ENCODE results near the gene SLCO2A1.

SLCO2A1 gene

DNA sequence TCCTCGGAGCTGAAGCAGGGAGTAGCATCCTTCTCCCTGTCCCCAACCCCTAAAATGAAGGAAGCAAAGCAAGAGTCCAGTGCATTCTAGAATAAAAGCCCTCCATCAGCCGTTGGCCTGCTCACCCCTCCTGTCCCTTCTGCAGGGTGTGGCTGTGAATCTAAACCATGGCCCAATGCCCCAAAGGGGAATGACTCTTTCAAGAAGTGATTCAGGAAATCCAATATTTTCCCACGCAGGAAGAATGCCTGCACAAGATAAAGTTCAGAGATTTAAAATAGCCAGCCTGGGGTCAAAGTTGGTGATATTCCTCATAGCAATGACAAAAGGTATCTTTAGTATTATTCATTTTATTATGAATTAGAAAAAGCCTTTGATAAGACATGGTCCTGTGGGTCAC lies 38.5 kb downstream of the SLCO2A1 start:
- ATAC-seq (ENCODE audit: low read depth): peak; percentile 19; the same call in 1 of the 3 replicates
- peaks cover 17% of the 10 kb centered on the region for H3K4me1 ChIP-seq (ENCODE audit: insufficient read depth, poor library complexity, severe bottlenecking)
- no peak overlapping the region for H3K27ac ChIP-seq (ENCODE audit: poor library complexity, severe bottlenecking)
- no peak for TF ChIP-seq CTCF (IDR thresholded peaks at IDR 0.05; ENCODE audit: poor library complexity, severe bottlenecking)
- no peaks in the 10 kb centered on the region for H3K27me3 ChIP-seq (ENCODE audit: insufficient read depth, poor library complexity, severe bottlenecking)
- DNase-seq (ENCODE audit: low spot score): no peak
- no peak overlapping the region for H3K4me3 ChIP-seq (ENCODE audit: severe bottlenecking)
- no peaks in the 10 kb centered on the region for H3K36me3 ChIP-seq (ENCODE audit: low read depth)
- H3K9me3 ChIP-seq (ENCODE audit: severe bottlenecking): no peaks in the 10 kb centered on the region

DNA sequence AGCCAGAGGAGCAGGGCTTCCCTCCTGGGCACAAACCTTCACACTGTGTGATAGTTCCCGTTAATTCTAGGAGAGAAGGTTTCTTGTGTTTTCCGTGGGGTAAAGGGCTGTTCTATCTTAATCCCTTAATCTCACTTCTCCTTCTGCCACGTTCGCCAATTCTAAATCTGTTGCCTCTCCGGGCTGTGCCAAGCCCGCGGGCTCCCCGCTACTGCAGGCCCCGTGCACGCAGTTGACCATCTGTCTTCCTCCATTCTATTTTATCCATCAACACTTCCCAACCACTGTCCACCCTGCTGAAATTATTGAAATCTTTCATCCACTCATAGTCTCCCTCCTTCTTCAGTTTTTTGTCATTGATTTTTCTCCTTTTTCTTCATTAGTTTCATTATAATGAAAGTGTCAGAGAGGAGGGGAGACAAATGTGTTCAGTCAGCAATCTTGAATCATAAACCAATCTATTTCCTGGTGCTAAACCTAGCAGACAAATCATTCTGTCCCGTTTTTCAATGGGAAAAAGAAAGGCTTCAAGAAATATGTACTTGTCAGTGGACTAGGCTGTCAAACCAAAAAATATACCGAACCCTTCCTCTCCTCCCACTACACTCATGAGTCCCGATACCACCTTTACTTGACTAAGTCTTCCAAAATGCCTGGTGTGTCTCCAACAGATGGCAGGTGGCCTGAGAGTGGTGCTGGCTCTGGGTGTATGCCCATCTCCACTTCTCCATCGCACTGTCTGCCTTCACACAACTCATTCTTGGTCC lies 39.6 kb downstream of the SLCO2A1 start:
- Histone ChIP-seq H3K9me3 (ENCODE audit: severe bottlenecking) (no peaks in the 10 kb centered on the region), H3K27me3 (ENCODE audit: insufficient read depth, poor library complexity, severe bottlenecking) (no peaks in the 10 kb centered on the region), H3K4me1 (ENCODE audit: insufficient read depth, poor library complexity, severe bottlenecking) (peaks cover 17% of the 10 kb centered on the region), H3K36me3 (ENCODE audit: low read depth) (no peaks in the 10 kb centered on the region), H3K4me3 (ENCODE audit: severe bottlenecking) (no peak overlapping the region), H3K27ac (ENCODE audit: poor library complexity, severe bottlenecking) (no peak overlapping the region)
- DNase-seq (ENCODE audit: low spot score) (no peak), ATAC-seq (ENCODE audit: low read depth) (no peak)
- no peak for TF ChIP-seq CTCF (IDR thresholded peaks at IDR 0.05; ENCODE audit: poor library complexity, severe bottlenecking)

DNA sequence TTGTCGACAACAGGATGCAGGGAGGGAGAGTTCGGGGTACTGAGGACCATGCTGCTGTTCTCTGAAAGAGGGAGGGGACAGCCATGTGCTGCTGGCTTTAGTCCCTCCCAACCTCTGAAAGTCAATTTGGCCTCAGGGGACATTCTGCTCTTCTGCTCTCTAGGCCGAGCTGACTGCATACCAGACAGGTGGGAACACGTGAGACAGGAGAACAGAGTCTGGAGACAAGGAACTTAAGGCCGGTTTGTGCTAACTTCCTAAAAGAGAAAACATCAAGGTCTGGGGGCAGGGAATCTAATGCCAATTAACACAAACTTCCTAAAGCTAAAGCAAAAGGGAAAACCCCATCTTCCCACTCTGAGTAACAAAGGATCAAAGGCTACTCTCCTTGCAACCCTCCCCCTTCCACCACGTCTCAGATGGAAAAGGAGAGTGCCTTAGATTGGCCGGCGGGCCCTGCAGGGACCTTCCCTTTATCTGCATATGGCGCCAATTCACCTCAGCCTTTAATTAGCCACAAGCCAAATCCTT lies 41.0 kb downstream of the SLCO2A1 start:
- Histone ChIP-seq H3K4me1 (ENCODE audit: insufficient read depth, poor library complexity, severe bottlenecking) (peaks cover 17% of the 10 kb centered on the region), H3K4me3 (ENCODE audit: severe bottlenecking) (no peak overlapping the region), H3K27ac (ENCODE audit: poor library complexity, severe bottlenecking) (no peak overlapping the region), H3K9me3 (ENCODE audit: severe bottlenecking) (no peaks in the 10 kb centered on the region), H3K36me3 (ENCODE audit: low read depth) (no peaks in the 10 kb centered on the region), H3K27me3 (ENCODE audit: insufficient read depth, poor library complexity, severe bottlenecking) (no peaks in the 10 kb centered on the region)
- ATAC-seq (ENCODE audit: low read depth) (peak; percentile 46), DNase-seq (ENCODE audit: low spot score) (no peak)
- TF ChIP-seq CTCF (IDR thresholded peaks at IDR 0.05; ENCODE audit: poor library complexity, severe bottlenecking): no peak

- H3K9me3 ChIP-seq (ENCODE audit: severe bottlenecking): no peaks in the 10 kb centered on the region
- DNase-seq (ENCODE audit: low spot score): no peak
- H3K27ac ChIP-seq (ENCODE audit: poor library complexity, severe bottlenecking): no peak overlapping the region
- no peak for TF ChIP-seq CTCF (IDR thresholded peaks at IDR 0.05; ENCODE audit: poor library complexity, severe bottlenecking)
- no peaks in the 10 kb centered on the region for H3K27me3 ChIP-seq (ENCODE audit: insufficient read depth, poor library complexity, severe bottlenecking)
- no peak; the same call in 2 of the 3 replicates for ATAC-seq (ENCODE audit: low read depth)
- H3K36me3 ChIP-seq (ENCODE audit: low read depth): no peaks in the 10 kb centered on the region
- peaks cover 17% of the 10 kb centered on the region for H3K4me1 ChIP-seq (ENCODE audit: insufficient read depth, poor library complexity, severe bottlenecking)
- no peak overlapping the region for H3K4me3 ChIP-seq (ENCODE audit: severe bottlenecking)
These were observed 41.7 kb downstream of the SLCO2A1 start for GRCh38 chr3:133987948-133988484.

DNA sequence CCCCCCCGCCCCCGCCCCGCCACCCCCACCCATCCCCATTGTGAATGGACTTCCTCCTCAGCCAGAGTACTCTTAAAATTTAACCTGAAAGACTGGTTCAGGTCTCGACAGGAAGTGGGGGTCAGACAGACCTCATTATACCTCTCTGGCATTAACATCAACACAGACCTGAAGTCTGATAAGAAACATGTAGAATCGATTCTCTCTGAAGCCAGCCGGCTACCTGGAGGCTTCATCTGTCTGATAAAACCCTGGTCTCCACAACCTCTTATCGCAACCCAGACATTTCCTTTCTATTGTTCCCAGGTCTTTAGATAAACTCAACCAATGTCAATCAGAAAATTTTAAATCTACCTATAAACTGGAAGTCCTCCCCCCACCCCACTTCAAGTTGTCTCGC lies 42.6 kb downstream of the SLCO2A1 start:
- Histone ChIP-seq H3K36me3 (ENCODE audit: low read depth) (no peaks in the 10 kb centered on the region), H3K4me1 (ENCODE audit: insufficient read depth, poor library complexity, severe bottlenecking) (peaks cover 17% of the 10 kb centered on the region), H3K4me3 (ENCODE audit: severe bottlenecking) (no peak overlapping the region), H3K9me3 (ENCODE audit: severe bottlenecking) (no peaks in the 10 kb centered on the region), H3K27ac (ENCODE audit: poor library complexity, severe bottlenecking) (no peak overlapping the region), H3K27me3 (ENCODE audit: insufficient read depth, poor library complexity, severe bottlenecking) (no peaks in the 10 kb centered on the region)
- DNase-seq (ENCODE audit: low spot score) (no peak), ATAC-seq (ENCODE audit: low read depth) (no peak)
- no peak for TF ChIP-seq CTCF (IDR thresholded peaks at IDR 0.05; ENCODE audit: poor library complexity, severe bottlenecking)

Data from RWPE2 (cell line).